Adrenal gland (tissue), 5 donors: ENCODE measurements around the gene PKN1.

Source experiments
- CTCF ChIP-seq, 6 experiments: fragments of 450-650 bp in 4 of 6; fragments of 200-600 bp in 2 of 6; sonication (generic) in 1 of 6; IDR thresholded peaks; 1 replicate in 5 of 6; 2 replicates in 1 of 6; pipeline versions ENCODE4 v1.5.1 to v1.8.0; 2016 to 2021; ENCODE audit warnings: antibody characterized with exemption in 6 of 6, mild to moderate bottlenecking in 2 of 6, moderate library complexity in 1 of 6
- POLR2A ChIP-seq, 2 donors: fragments of 450-650 bp; IDR thresholded peaks; one replicate each; pipeline ENCODE4 v1.6.1; 2017; ENCODE audit warnings: antibody characterized with exemption in 2 of 2, mild to moderate bottlenecking in 2 of 2, moderate library complexity in 1 of 2
- donor health status: DM: no; HTN: no; CAD: no.

GRCh38 chr19:14406645-14407401 lies 26.3 kb upstream of the PKN1 start:
- TF ChIP-seq CTCF (IDR thresholded peaks at IDR 0.05): no peak
- no peak for TF ChIP-seq POLR2A (IDR thresholded peaks at IDR 0.05)
